Measurements from ENCODE around the gene EDARADD.

DNA sequence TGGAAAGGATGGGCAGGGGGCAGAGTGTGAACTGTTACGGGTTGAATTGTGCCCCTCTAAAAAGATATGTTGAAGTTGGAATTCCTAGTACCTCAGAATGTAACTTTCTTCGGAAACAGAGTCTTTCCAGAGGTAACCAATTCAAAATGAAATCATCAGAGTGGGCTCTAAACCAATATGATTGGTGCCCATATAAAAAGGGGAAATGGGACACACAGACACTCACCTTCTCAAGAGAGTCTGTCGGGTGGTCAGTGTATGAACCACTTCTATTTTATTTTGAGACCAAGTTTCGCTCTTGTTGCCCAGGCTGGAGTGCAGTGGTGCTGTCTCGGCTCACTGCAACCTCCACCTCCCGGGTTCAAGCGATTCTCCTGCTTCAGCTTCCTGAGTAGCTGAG is 7.6 kb downstream of the EDARADD start:
- TF ChIP-seq CTCF (IDR thresholded peaks at IDR 0.05): no peak
- TF ChIP-seq EP300 (IDR thresholded peaks at IDR 0.05): no peak
- no peak for TF ChIP-seq POLR2A (IDR thresholded peaks at IDR 0.05)

All from ovary (tissue), 3 donors.